Measurements from ENCODE around the gene NUMBL.

NUMBL gene

DNA sequence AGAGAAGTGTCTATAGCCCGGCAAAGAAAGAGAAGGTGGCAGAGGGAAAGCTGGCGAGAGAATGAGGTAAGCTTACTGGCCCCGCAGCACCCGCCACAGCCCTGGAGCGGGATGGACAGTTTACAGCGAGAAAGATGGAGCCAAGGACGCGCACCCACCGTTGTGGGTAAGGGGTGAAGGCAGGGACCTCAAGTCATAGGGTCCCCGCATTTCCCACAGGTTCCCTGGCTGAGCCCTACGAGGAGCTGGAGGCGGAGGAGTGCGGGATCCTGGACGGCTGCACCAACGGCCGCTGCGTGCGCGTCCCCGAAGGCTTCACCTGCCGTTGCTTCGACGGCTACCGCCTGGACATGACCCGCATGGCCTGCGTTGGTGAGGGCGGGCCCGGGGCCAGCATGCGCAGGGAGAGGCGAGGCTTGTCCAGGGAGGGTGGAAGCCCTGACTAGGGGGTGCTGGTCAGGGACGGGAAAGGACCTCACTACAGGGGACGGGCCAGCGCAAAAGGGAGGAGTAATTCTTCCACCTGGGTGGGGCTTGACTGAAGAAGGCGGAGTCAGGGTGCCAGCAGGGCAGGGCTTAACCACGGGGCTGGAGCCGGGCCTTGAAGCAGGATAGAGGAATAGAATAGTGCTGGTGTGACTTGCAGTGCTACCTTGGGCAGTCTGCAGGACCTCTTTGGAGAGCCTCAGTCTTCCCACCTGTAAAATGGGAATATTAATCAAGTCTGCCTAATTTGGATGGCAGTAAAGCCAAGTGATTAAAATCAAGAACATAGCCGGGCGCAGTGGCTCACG, 62.8 kb downstream of the NUMBL start:
- no peak for TF ChIP-seq REST (IDR thresholded peaks at IDR 0.05; ENCODE audit: insufficient read depth in 1 of 2, low read depth in 2 of 2, low read length in 2 of 2)
- TF ChIP-seq SIN3A (IDR thresholded peaks at IDR 0.05; ENCODE audit: borderline replicate concordance, insufficient read depth, low read length) = no peak
- TF ChIP-seq TAF1 (IDR thresholded peaks at IDR 0.05; ENCODE audit: borderline replicate concordance, insufficient read depth, low read length) = no peak
- TF ChIP-seq POLR2AphosphoS5 (IDR thresholded peaks at IDR 0.05; ENCODE audit: low read depth, low read length) = no peak
- TF ChIP-seq FOXP2 (optimal IDR thresholded peaks at IDR 0.05; ENCODE audit: borderline replicate concordance, extremely low read depth, extremely low read length, insufficient read depth) = no peak

GRCh38 chr19:40626918-40627317, 63.5 kb downstream of the NUMBL start:
- TF ChIP-seq SIN3A (IDR thresholded peaks at IDR 0.05; ENCODE audit: borderline replicate concordance, insufficient read depth, low read length) = no peak
- no peak for TF ChIP-seq FOXP2 (optimal IDR thresholded peaks at IDR 0.05; ENCODE audit: borderline replicate concordance, extremely low read depth, extremely low read length, insufficient read depth)
- TF ChIP-seq POLR2AphosphoS5 (IDR thresholded peaks at IDR 0.05; ENCODE audit: low read depth, low read length) = no peak
- TF ChIP-seq TAF1 (IDR thresholded peaks at IDR 0.05; ENCODE audit: borderline replicate concordance, insufficient read depth, low read length) = no peak
- no peak for TF ChIP-seq REST (IDR thresholded peaks at IDR 0.05; ENCODE audit: insufficient read depth in 1 of 2, low read depth in 2 of 2, low read length in 2 of 2)

- TF ChIP-seq REST (IDR thresholded peaks at IDR 0.05; ENCODE audit: insufficient read depth in 1 of 2, low read depth in 2 of 2, low read length in 2 of 2) = no peak
- peak; percentile 29; the same call in 1 of the 2 replicates for TF ChIP-seq POLR2AphosphoS5 (IDR thresholded peaks at IDR 0.05; ENCODE audit: low read depth, low read length)
These were observed 64.9 kb downstream of the NUMBL start for GRCh38 chr19:40625406-40626120.

- TF ChIP-seq FOXP2 (optimal IDR thresholded peaks at IDR 0.05; ENCODE audit: borderline replicate concordance, extremely low read depth, extremely low read length, insufficient read depth) (peak; percentile 74), REST (IDR thresholded peaks at IDR 0.05; ENCODE audit: insufficient read depth in 1 of 2, low read depth in 2 of 2, low read length in 2 of 2) (no peak)
These were observed 66.8 kb downstream of the NUMBL start for GRCh38 chr19:40623403-40624251.
